CD14-positive monocyte (primary cell): ENCODE results near the gene NXPE1. TPM values are rescaled to one million over a fixed set of nuclear protein-coding genes. Genes with fewer than 3 reads are reported as not detected.

Experiments
- DNase-seq, 3 donors: peaks; one replicate each; pipeline ENCODE4 v3.0.0-alpha.2; 2011 to 2022
- H2AFZ ChIP-seq: 2 replicates; pipeline ENCODE4 v1.6.0; 2012; ENCODE audit warnings: mild to moderate bottlenecking, low read depth, low read length, inconsistent platforms; ENCODE audit not compliant: insufficient read depth, poor library complexity, severe bottlenecking
- H3K27ac ChIP-seq, 2 donors: 1 replicate in 1 of 2; 2 replicates in 1 of 2; pipeline ENCODE4 v1.5.1; 2012 to 2013; ENCODE audit warnings: low read length in 2 of 2, control low read depth in 1 of 2, inconsistent platforms in 1 of 2, low read depth in 1 of 2, mild to moderate bottlenecking in 1 of 2
- H3K27me3 ChIP-seq, 2 donors: one replicate each; pipeline versions ENCODE4 v1.6.0 to v1.6.1; 2011 to 2013; ENCODE audit warnings: low read length in 2 of 2; ENCODE audit not compliant: control insufficient read depth in 2 of 2, insufficient read depth in 2 of 2
- H3K36me3 ChIP-seq, 2 donors: replicated peaks in 1 of 2; 1 replicate in 1 of 2; 2 replicates in 1 of 2; pipeline versions ENCODE4 v1.5.1 to v1.6.1; 2012 to 2013; ENCODE audit warnings: low read length in 2 of 2, control low read depth in 1 of 2, inconsistent platforms in 1 of 2, mild to moderate bottlenecking in 1 of 2; ENCODE audit not compliant: insufficient read depth in 2 of 2, control insufficient read depth in 1 of 2
- H3K4me1 ChIP-seq, 2 donors: 1 replicate in 1 of 2; 2 replicates in 1 of 2; pipeline versions ENCODE4 v1.5.1 to v1.6.1; 2012 to 2013; ENCODE audit warnings: low read length in 2 of 2, control low read depth in 1 of 2, inconsistent platforms in 1 of 2, mild to moderate bottlenecking in 1 of 2, moderate library complexity in 1 of 2; ENCODE audit not compliant: insufficient read depth in 2 of 2, control insufficient read depth in 1 of 2
- H3K4me2 ChIP-seq: replicated peaks from 2 replicates; pipeline ENCODE3; 2012; ENCODE audit warnings: low read length, moderate library complexity, mild to moderate bottlenecking; ENCODE audit not compliant: poor library complexity, severe bottlenecking; ENCODE audit errors: extremely low read depth
- H3K4me3 ChIP-seq, 3 experiments: fragments of 200-600 bp in 1 of 3; sonication (generic) in 1 of 3; replicated peaks in 1 of 3; 1 replicate in 2 of 3; 2 replicates in 1 of 3; pipeline ENCODE4 v1.5.1; 2011 to 2013; ENCODE audit warnings: low read length in 3 of 3, mild to moderate bottlenecking in 3 of 3, control low read depth in 2 of 3, low read depth in 2 of 3, inconsistent platforms in 1 of 3, moderate library complexity in 1 of 3
- H3K79me2 ChIP-seq: 2 replicates; pipeline ENCODE4 v1.6.0; 2012; ENCODE audit warnings: mild to moderate bottlenecking, control low read depth, inconsistent platforms, low read length, moderate library complexity; ENCODE audit not compliant: insufficient read depth
- H3K9ac ChIP-seq: 2 replicates; pipeline ENCODE4 v1.6.0; 2017; ENCODE audit warnings: low read length, mild to moderate bottlenecking; ENCODE audit not compliant: insufficient read depth, poor library complexity, severe bottlenecking
- H3K9me3 ChIP-seq, 2 donors: replicated peaks in 1 of 2; 1 replicate in 1 of 2; 2 replicates in 1 of 2; pipeline versions ENCODE4 v1.5.1 to v1.6.1; 2012 to 2013; ENCODE audit warnings: low read length in 2 of 2, control low read depth in 1 of 2; ENCODE audit not compliant: control insufficient read depth in 1 of 2, insufficient read depth in 1 of 2
- H4K20me1 ChIP-seq: 2 replicates; pipeline ENCODE4 v1.6.0; 2012; ENCODE audit warnings: mild to moderate bottlenecking, low read length, control low read depth, moderate library complexity; ENCODE audit not compliant: insufficient read depth
- H3K27ac Mint-ChIP-seq, 7 donors: one replicate each; pipeline ENCODE4 v1.8.0; 2020; ENCODE audit warnings: mild to moderate bottlenecking in 7 of 7, mixed read lengths in 7 of 7, moderate library complexity in 6 of 7, inconsistent platforms in 2 of 7
- H3K27me3 Mint-ChIP-seq, 3 donors: one replicate each; pipeline ENCODE4 v1.8.0; 2021 to 2022; ENCODE audit warnings: low read depth in 3 of 3, mild to moderate bottlenecking in 3 of 3, mixed read lengths in 3 of 3, moderate library complexity in 3 of 3, inconsistent platforms in 1 of 3
- H3K36me3 Mint-ChIP-seq, 2 donors: one replicate each; pipeline ENCODE4 v1.8.0; 2020; ENCODE audit warnings: mixed read lengths in 2 of 2, inconsistent platforms in 1 of 2, mild to moderate bottlenecking in 1 of 2
- H3K4me1 Mint-ChIP-seq: one replicate; pipeline ENCODE4 v1.8.0; 2020; ENCODE audit warnings: mild to moderate bottlenecking, mixed read lengths
- H3K4me3 Mint-ChIP-seq, 2 donors: one replicate each; pipeline ENCODE4 v1.8.0; 2020; ENCODE audit warnings: mild to moderate bottlenecking in 2 of 2, mixed read lengths in 2 of 2, moderate library complexity in 1 of 2
- H3K9me3 Mint-ChIP-seq, 7 donors: one replicate each; pipeline ENCODE4 v1.8.0; 2020 to 2022; ENCODE audit warnings: mixed read lengths in 7 of 7, mild to moderate bottlenecking in 6 of 7, moderate library complexity in 6 of 7, inconsistent platforms in 2 of 7
- CTCF ChIP-seq: fragments of 200-600 bp; IDR thresholded peaks from one replicate; pipeline ENCODE4 v1.8.0; 2022; ENCODE audit warnings: antibody characterized with exemption, mild to moderate bottlenecking
- WGBS: methylation state at CpG from one replicate; pipeline ENCODE4 v1.1.5; 2013; ENCODE audit warnings: missing lambda C conversion rate; ENCODE audit not compliant: insufficient coverage; 5-methylcytosine and 5-hydroxymethylcytosine counted together
- intact Hi-C, 2 donors: fragments of 100-400 bp; cut with micrococcal nuclease; formaldehyde crosslinking; loops; one replicate each; pipeline versions ENCODE4 v1.15.0 to v1.15.1; 2023
- polyA plus RNA-seq, 3 donors: library from polyadenylated mRNA; depleted of rRNA in 1 of 3; unstranded in 2 of 3; stranded (reverse) in 1 of 3; fragments of 300-500 nt in 2 of 3; fragments of >200 nt in 1 of 3; fragmentation: Illumina TruSeq in 2 of 3; gene quantifications; 1 replicate in 2 of 3; 2 replicates in 1 of 3; pipeline ENCODE4 v1.2.3, GENCODE V29; 2012 to 2021

Gene NXPE1
- polyA plus RNA-seq, 3 donors, result not detected

GRCh38 chr11:114571712-114572111 lies 12.0 kb upstream of the NXPE1 start:
- Histone ChIP-seq H3K4me3 (no peak overlapping the region), H3K9me3 (peaks cover 0 to 4% of the 10 kb centered on the region in 2 donors), H3K79me2 (no peaks in the 10 kb centered on the region), H3K27ac (no peak overlapping the region), H3K9ac (no peak overlapping the region), H3K36me3 (no peaks in the 10 kb centered on the region), H2AFZ (no peak overlapping the region), H4K20me1 (no peaks in the 10 kb centered on the region), H3K4me1 (no peaks in the 10 kb centered on the region), H3K27me3 (no peaks in the 10 kb centered on the region), H3K4me2 (no peak overlapping the region)
- Mint-ChIP-seq H3K9me3 (peaks cover 0 to 9% (median 2%) of the 10 kb centered on the region in 7 donors), H3K36me3 (no peaks in the 10 kb centered on the region), H3K4me1 (no peaks in the 10 kb centered on the region), H3K27me3 (peaks cover 0 to 2% (median 0%) of the 10 kb centered on the region in 3 donors), H3K4me3 (no peak overlapping the region), H3K27ac (no peak overlapping the region)
- intact Hi-C loops, result no loop called here
- TF ChIP-seq CTCF, result no peak
- DNase-seq, result no peak
- 44% methylated on average over 1 of the region's 1 CpG for WGBS

GRCh38 chr11:114569801-114570200 lies 10.1 kb upstream of the NXPE1 start:
- DNase-seq, result no peak
- H3K27me3 ChIP-seq, result no peaks in the 10 kb centered on the region
- Mint-ChIP-seq H3K9me3 (peaks cover 0 to 9% (median 2%) of the 10 kb centered on the region in 7 donors), H3K27me3 (peaks cover 0 to 2% (median 0%) of the 10 kb centered on the region in 3 donors), H3K4me1 (no peaks in the 10 kb centered on the region), H3K4me3 (no peak overlapping the region), H3K27ac (no peak overlapping the region), H3K36me3 (no peaks in the 10 kb centered on the region)
- H3K4me3 ChIP-seq, result no peak overlapping the region
- intact Hi-C loops, result no loop called here
- H3K4me1 ChIP-seq, result no peaks in the 10 kb centered on the region
- H3K79me2 ChIP-seq, result no peaks in the 10 kb centered on the region
- 76% methylated on average over 3 of the region's 3 CpGs for WGBS
- TF ChIP-seq CTCF, result no peak
- H4K20me1 ChIP-seq, result no peaks in the 10 kb centered on the region
- H3K9me3 ChIP-seq, result peaks cover 0 to 4% of the 10 kb centered on the region in 2 donors
- H3K36me3 ChIP-seq, result no peaks in the 10 kb centered on the region
- no peak overlapping the region for H3K9ac ChIP-seq
- no peak overlapping the region for H2AFZ ChIP-seq
- H3K4me2 ChIP-seq, result no peak overlapping the region
- H3K27ac ChIP-seq, result no peak overlapping the region
